DMS153 (cell line): ENCODE results near the gene TRIM52.
"Not testable (repeated sequence)": the region's sequence is repeated elsewhere in the genome, so short reads cannot be mapped to it uniquely, and the experiment has no call there.

Source experiments
- DNase-seq: peaks from one replicate; lab custom pipeline; 2025; lab: John Stamatoyannopoulos, UW

Gene TRIM52

DNA sequence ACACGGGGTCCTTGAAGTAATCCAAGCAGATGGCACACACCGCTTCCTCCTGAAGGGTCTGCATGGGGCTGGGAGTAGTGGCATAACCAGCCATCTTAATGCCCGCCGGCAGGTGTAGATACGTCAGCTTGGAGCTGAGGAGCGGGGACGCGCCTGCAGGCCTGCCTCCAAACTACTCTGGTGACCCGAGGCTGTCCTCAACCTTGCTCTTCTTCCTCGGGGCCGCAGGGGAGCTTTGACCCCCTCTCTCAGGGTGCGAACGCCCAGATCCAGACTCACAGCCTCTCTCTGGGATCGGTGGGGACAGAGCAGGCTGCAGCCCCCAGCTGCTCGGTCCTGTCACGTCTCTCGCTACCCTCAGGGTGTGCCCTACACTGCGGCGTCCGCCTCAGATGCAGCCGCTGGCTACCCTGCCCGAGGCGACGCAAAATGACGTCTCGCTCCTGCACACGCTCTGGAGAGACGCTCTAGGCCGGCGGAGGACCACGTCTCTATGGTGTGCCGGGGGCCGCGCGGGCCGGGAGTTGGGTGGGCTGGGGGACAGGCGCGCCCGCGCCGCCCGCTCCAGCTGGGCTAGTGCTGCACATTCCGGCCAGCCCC, at the start of gene TRIM52:
TSS of gene TRIM52 (minus strand) at position 424 of the 600 bp plus-strand sequence. CDS start at position 94, 330 bp downstream.
- DNase-seq, result no peak

DNA sequence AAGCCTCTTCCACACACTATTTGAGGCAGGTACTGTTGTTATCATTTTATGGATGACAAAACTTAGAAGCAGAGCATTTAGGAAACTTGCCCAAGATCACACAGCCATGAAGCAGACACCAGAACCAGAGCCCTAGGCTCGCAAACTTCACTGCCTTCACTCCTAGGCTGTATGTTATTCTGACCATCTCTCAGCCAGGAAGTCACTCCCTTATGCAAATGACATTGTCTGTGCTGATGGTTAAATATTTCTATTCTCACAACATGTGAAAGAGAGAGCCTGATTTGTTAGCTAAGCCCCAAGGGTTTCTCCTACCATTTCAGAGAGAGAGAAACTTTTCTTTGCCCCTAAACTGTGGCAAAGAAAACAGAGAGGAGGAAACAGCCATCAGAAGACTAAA, 26.4 kb upstream of the TRIM52 start:
- not testable (repeated sequence) for DNase-seq

- not testable (repeated sequence) for DNase-seq
Observed at GRCh38 chr5:181285962-181286705, 25.2 kb upstream of the TRIM52 start.

DNA sequence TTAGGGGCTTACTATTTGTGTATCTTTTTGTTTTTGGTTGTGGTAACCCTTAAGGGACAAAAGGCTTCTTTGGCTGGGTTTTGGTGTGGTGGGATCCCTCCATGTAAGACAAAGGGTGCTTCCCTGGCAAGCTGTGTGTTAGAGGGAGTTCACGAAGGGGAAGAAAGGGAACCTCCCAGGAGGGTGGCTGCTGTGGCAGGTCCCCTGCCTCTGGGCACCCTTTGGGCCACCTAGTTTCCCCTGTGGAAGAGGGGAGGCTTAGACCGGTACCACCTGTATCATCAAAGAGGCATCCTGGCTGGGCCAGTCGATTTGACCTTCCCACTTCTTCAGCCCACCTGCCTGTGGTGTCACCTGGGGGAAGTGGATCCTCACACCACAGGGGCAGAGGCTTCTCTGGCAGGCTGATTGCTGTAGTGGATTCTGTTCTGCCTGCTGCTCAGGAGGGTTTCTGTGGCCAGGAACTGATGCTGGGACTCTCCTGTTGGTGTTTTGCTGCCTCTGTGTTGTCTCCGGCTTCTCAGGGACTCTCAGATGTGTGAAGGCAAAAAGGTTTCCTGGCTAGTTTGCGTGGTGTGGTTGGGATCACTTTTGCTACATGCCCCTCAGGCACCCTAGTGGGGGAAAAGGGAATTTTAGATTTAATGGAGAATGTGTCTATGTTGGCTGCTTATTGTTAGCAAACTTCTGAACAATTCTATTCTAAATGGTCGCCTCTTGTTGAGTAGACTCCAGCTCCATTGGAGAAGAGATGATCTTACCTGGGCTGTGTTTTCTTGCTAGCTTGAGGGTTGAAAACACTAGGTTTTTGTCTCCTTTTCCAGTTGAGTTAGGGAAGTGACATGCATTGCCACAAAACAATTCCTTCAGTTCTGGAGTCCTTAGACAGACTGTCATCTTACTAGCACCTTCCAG, 23.2 kb upstream of the TRIM52 start:
- DNase-seq, result not testable (repeated sequence)

- DNase-seq, result no peak
Observed at GRCh38 chr5:181283347-181283746, 22.4 kb upstream of the TRIM52 start.

- DNase-seq, result no peak
Observed at GRCh38 chr5:181282874-181283273, 21.9 kb upstream of the TRIM52 start.

GRCh38 chr5:181282415-181282814, 21.5 kb upstream of the TRIM52 start:
- not testable (repeated sequence) for DNase-seq

- no peak for DNase-seq
Observed at GRCh38 chr5:181281984-181282316, 21.0 kb upstream of the TRIM52 start.

DNA sequence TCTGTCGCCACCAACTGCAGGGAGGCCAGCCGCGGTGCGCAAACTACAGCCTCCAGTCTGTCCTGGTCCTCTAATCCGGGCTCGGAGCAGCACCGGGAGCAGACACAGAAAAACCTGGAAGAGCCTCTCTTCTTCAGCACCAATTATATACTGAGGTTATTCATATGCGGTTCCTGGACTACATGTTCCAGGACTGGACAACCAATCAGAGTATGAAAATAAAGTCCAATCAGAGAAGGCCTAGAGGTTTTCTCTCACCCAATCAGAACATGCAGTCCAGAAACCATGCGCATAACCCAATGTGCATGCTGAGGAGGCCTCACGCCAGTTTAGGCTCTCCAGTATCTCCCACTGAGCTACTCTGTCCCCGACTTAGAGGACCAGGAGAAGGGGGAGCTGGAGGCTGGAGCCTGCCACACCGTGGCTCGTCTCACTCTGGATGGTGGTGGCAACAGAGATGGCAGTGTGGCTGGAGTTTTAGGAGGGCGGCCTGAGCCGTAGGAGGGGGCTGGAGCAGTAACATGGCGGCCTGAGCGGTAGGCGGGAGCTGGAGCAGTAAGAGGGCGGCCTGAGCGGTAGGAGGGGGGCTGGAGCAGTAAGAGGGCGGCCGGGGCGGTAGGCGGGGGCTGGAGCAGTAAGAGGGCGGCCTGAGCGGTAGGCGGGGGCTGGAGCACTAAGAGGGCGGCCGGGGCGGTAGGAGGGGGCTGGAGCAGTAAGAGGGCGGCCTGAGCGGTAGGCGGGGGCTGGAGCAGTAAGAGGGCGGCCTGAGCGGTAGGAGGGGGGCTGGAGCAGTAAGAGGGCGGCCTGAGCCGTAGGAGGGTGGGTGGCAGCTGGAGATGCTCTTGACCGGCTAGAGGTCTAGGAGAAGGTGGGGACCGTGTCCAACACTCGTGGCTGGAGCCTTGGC, 20.4 kb upstream of the TRIM52 start:
- no peak for DNase-seq

DNA sequence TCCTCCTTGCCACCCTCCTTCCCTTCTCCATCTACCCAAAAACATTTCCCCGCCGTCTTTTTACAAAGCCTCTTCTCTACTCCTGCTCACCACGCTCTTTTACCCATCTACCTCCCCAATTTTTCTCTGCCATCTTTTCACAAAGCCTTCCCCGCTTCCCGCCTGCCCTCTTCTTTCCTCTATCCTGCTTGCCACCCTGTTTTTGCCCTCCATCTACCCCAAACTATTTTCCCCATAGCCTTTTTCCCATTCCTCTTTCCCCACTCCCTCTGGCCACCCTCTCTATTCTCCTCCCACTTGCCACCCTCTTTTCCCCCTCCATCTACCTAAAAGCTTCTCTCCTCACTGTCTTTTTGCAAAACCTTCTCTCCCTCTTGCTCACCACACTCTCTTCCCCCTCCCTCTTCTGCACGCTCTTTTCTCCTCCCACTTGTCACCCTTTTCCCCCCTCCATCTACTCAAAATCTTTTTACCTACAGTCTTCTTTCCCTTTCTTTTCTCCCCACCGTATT, 19.4 kb upstream of the TRIM52 start:
- DNase-seq, result no peak

GRCh38 chr5:181273433-181273744, 12.4 kb upstream of the TRIM52 start:
- not testable (repeated sequence) for DNase-seq

- no peak for DNase-seq
Observed at GRCh38 chr5:181271081-181271480, 10.1 kb upstream of the TRIM52 start.

DNA sequence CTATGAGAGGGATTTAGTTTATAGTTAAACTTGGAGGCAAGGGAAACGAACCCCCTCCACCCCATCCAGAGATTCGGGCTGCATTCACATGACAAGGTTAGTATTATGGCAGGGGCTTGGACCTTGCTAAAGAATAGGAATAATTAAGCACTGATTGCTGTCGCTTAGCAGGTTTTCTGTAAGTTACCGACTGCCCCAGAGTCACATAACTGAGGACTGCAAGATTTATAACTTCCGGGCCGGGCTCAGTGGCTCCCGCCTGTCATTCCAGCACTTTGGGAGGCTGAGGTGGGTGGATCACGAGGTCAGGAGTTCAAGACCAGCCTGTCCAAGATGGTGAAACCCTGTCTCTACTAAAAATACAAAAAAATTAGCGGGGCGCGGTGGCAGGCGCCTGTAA, 7.0 kb upstream of the TRIM52 start:
- not testable (repeated sequence) for DNase-seq

GRCh38 chr5:181267291-181267904, 6.5 kb upstream of the TRIM52 start:
- DNase-seq, result not testable (repeated sequence)

GRCh38 chr5:181265092-181265671, 4.2 kb upstream of the TRIM52 start:
- no peak for DNase-seq

- DNase-seq, result no peak
Observed at GRCh38 chr5:181263633-181264032, 2.7 kb upstream of the TRIM52 start.

DNA sequence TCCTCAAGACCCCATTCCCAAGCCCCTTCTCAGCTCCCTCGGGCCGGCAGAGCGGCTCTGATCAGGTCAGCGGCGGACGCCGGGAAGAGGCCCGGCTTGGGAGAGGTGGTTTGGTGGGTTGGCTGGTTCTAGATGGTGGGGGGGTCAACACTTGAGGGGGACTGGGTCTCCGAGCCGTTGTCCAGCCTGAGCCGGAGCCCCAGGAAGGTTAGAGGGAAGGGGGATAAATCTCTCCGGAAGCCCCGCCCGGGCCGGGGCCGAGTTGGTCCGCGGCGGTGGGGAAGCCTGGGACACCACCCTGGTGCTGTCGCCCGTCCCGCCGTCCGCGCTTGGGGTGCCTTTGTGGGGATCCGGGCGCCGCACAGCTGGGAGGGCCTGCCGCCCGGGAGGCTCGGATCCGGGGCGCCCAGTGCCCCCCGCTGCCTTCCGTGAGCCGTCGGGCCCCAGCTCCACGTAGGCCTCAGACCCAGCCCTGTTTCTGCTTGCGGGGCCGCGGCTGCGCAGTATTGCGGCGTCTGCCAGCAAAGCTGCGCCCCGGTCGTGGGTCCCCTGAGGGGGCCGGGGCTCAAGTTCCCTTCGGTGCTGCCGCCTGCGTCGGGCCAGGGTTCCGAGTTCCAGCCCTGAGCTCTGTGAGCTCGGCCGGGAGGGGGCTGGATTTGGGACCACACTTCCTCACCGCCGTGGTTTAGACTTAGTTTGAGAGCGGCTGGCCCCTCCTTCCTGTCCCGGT, 542 bp upstream of the TRIM52 start:
- no peak for DNase-seq

GRCh38 chr5:181259974-181260719, 796 bp downstream of the TRIM52 start:
- DNase-seq, result no peak

DNA sequence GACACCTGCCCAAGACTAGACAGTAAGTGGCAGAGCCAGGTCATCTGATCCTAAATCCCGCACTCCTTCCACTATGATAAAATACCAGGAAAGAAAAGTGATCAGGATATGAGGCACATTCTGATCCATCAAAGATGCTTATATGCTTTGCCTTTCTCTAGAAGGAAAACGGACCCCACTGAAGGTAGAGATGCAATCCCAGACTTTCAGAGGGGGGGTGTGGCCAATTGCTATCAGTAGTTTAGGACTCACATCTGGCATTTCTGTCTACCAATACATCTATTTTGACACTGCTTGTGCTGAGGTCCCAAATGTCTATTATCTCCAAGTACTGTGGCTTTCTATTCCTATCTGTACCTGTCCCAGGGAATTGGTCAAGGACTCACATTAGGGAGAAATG, 1.7 kb downstream of the TRIM52 start:
- DNase-seq, result no peak
